A549 (cell line): ENCODE data around the gene NDUFS3. TPM values are rescaled to one million over a fixed set of nuclear protein-coding genes. Genes with fewer than 3 reads are reported as not detected.
A peak's percentile ranks its signal among the peaks of the same experiment; 100 is the strongest.
"Not testable (repeated sequence)": the region's sequence is repeated elsewhere in the genome, so short reads cannot be mapped to it uniquely, and the experiment has no call there.

Source experiments
- ATAC-seq, 2 experiments: fragments of 200-7000 bp in 1 of 2; fragments of >200 bp in 1 of 2; cut with Nextera tagmentation in 1 of 2; cut with Tn5 transposase in 1 of 2; 3 replicates each; pipeline versions ENCODE4 v1.8.0 to v1.9.1; 2018 to 2020; ENCODE audit warnings: mild to moderate bottlenecking in 1 of 2, moderate library complexity in 1 of 2
- CTCF ChIA-PET: fragments of 300-600 bp; sonication (Branson Sonifier 250); formaldehyde crosslinking; extraction: SDS; loops from one replicate; lab custom pipeline; 2021; ENCODE audit warnings: antibody characterized with exemption, inconsistent platforms; lab: Yijun Ruan, JAX
- POLR2A ChIA-PET: fragments of 350-600 bp; formaldehyde crosslinking; extraction: SDS; loops from one replicate; lab custom pipeline; 2021; ENCODE audit warnings: antibody characterized with exemption, inconsistent platforms; lab: Yijun Ruan, JAX
- DNase-seq, 2 experiments: peaks; one replicate each; pipeline versions ENCODE4 v3.0.0 to v3.0.0-alpha.2; 2011 to 2016; ENCODE audit warnings: low read depth in 1 of 2, low spot score in 1 of 2
- FAIRE-seq: peaks from 2 replicates; lab custom pipeline; 2011; peaks lifted over from hg19 to GRCh38; lab: Jason Lieb, UNC
- H3K27ac ChIP-seq, 2 experiments: fragments of >200 bp; sonication (Bioruptor Twin); formaldehyde crosslinking; 3 replicates each; pipeline ENCODE4 v1.5.1; 2016 to 2017
- H3K4me1 ChIP-seq: fragments of >200 bp; sonication (Bioruptor Twin); formaldehyde crosslinking; 3 replicates; pipeline ENCODE4 v1.6.1; 2016
- H3K4me2 ChIP-seq: fragments of >200 bp; sonication (Bioruptor Twin); formaldehyde crosslinking; 3 replicates; pipeline ENCODE4 v1.6.1; 2016
- H3K4me3 ChIP-seq: fragments of >200 bp; sonication (Bioruptor Twin); formaldehyde crosslinking; 3 replicates; pipeline ENCODE4 v1.5.1; 2016
- H3K9me3 ChIP-seq: fragments of >200 bp; sonication (Bioruptor Twin); formaldehyde crosslinking; 3 replicates; pipeline ENCODE4 v1.6.1; 2016
- CEBPB ChIP-seq, 2 experiments: fragments of >200 bp in 1 of 2; sonication (Bioruptor Twin) in 1 of 2; formaldehyde crosslinking in 1 of 2; IDR thresholded peaks; 2 replicates each; pipeline ENCODE4 v1.6.1; 2012 to 2016
- CHD4 ChIP-seq: fragments of 200-600 bp; sonication (generic); IDR thresholded peaks from 2 replicates; pipeline ENCODE4 v1.6.1; 2016; ENCODE audit warnings: antibody characterized with exemption, mild to moderate bottlenecking, borderline replicate concordance
- ESRRA ChIP-seq: fragments of 150-350 bp; IDR thresholded peaks from 2 replicates; pipeline ENCODE4 v1.6.1; 2014; ENCODE audit warnings: mild to moderate bottlenecking, low read length, borderline replicate concordance
- FOSB ChIP-seq: fragments of 250-450 bp; sonication (Bioruptor Pico); IDR thresholded peaks from 2 replicates; pipeline ENCODE4 v1.5.0; 2020; ENCODE audit warnings: mild to moderate bottlenecking, moderate library complexity
- FOXS1 ChIP-seq: fragments of 250-450 bp; sonication (Bioruptor Pico); IDR thresholded peaks from 2 replicates; pipeline ENCODE4 v1.5.0; 2020; ENCODE audit warnings: mild to moderate bottlenecking, moderate library complexity
- GATA3 ChIP-seq: IDR thresholded peaks from 2 replicates; pipeline ENCODE4 v1.6.1; 2012; ENCODE audit warnings: borderline replicate concordance
- HEYL ChIP-seq: fragments of 250-450 bp; sonication (Bioruptor Pico); IDR thresholded peaks from 2 replicates; pipeline ENCODE4 v1.8.0; 2021; ENCODE audit warnings: mild to moderate bottlenecking, moderate library complexity
- HOXB13 ChIP-seq: fragments of 250-450 bp; sonication (Bioruptor Pico); IDR thresholded peaks from 2 replicates; pipeline ENCODE4 v1.5.0; 2020; ENCODE audit warnings: low read depth, mild to moderate bottlenecking, moderate library complexity
- HOXB5 ChIP-seq: fragments of 250-450 bp; sonication (Bioruptor Pico); IDR thresholded peaks from 2 replicates; pipeline ENCODE4 v1.5.0; 2020; ENCODE audit warnings: mild to moderate bottlenecking, moderate library complexity
- KDM1A ChIP-seq: fragments of 200-600 bp; sonication (generic); IDR thresholded peaks from 2 replicates; pipeline ENCODE4 v1.6.1; 2016; ENCODE audit warnings: low read depth, mild to moderate bottlenecking
- MYC ChIP-seq: IDR thresholded peaks from 2 replicates; pipeline ENCODE4 v1.6.1; 2012; ENCODE audit warnings: mild to moderate bottlenecking, inconsistent platforms, low read length, improper control_type of control experiment, borderline replicate concordance
- NFE2L2 ChIP-seq: fragments of 150-350 bp; conservative IDR thresholded peaks from 2 replicates; pipeline ENCODE4 v1.6.1; 2014; ENCODE audit warnings: low read length
- NPAS2 ChIP-seq: fragments of 250-450 bp; sonication (Bioruptor Pico); IDR thresholded peaks from 2 replicates; pipeline ENCODE4 v1.8.0; 2022; ENCODE audit warnings: mild to moderate bottlenecking, moderate library complexity, borderline replicate concordance
- NR3C1 ChIP-seq: fragments of >200 bp; sonication (Bioruptor Twin); formaldehyde crosslinking; IDR thresholded peaks from 3 replicates; pipeline ENCODE4 v1.6.1; 2017
- PHF8 ChIP-seq: fragments of 200-600 bp; sonication (generic); IDR thresholded peaks from 2 replicates; pipeline ENCODE4 v1.6.1; 2016; ENCODE audit warnings: low read depth, mild to moderate bottlenecking, antibody characterized with exemption, moderate library complexity, borderline replicate concordance
- RAD21 ChIP-seq, 2 experiments: fragments of >200 bp in 1 of 2; sonication (Bioruptor Twin) in 1 of 2; formaldehyde crosslinking in 1 of 2; IDR thresholded peaks in 1 of 2; conservative IDR thresholded peaks in 1 of 2; 2 replicates in 1 of 2; 3 replicates in 1 of 2; pipeline ENCODE4 v1.6.1; 2012 to 2018; ENCODE audit warnings: inconsistent platforms in 1 of 2
- RARB ChIP-seq: fragments of 250-450 bp; sonication (Bioruptor Pico); IDR thresholded peaks from 2 replicates; pipeline ENCODE4 v1.8.0; 2021; ENCODE audit warnings: mild to moderate bottlenecking, moderate library complexity
- RCOR1 ChIP-seq: fragments of 150-350 bp; IDR thresholded peaks from 2 replicates; pipeline ENCODE4 v1.6.1; 2014; ENCODE audit warnings: antibody characterized with exemption, low read length, low read depth
- RFX5 ChIP-seq: fragments of 450-650 bp; IDR thresholded peaks from 2 replicates; pipeline ENCODE4 v1.7.1; 2014; ENCODE audit warnings: antibody characterized with exemption, mild to moderate bottlenecking, moderate library complexity
- RNF2 ChIP-seq: fragments of 200-600 bp; sonication (generic); IDR thresholded peaks from 2 replicates; pipeline ENCODE4 v1.6.1; 2016; ENCODE audit warnings: low read depth, mild to moderate bottlenecking, antibody characterized with exemption, moderate library complexity, borderline replicate concordance
- WGBS: methylation state at CpG from one replicate; pipeline ENCODE4 v1.1.6; 2017; ENCODE audit errors: missing lambda C conversion rate; 5-methylcytosine and 5-hydroxymethylcytosine counted together
- polyA plus RNA-seq, 4 experiments: library from polyadenylated mRNA; depleted of rRNA in 3 of 4; stranded (reverse); fragments of >200 nt; fragmentation: RNase III in 1 of 4; extraction: RNeasy Plus Mini Kit Qiagen cat#74134 plus additional on column Dnase treatment in 1 of 4; gene quantifications; 2 replicates in 3 of 4; 3 replicates in 1 of 4; pipeline ENCODE4 v1.2.3, GENCODE V29; 2011 to 2017
- TF ChIP-seq, protein P1 (sequence below): fragments of 150-350 bp; IDR thresholded peaks from 2 replicates; pipeline ENCODE4 v1.6.1; 2014; ENCODE audit warnings: low read depth, mild to moderate bottlenecking, low read length
- TF ChIP-seq, protein P2 (sequence below): fragments of >200 bp; sonication (Bioruptor Twin); formaldehyde crosslinking; IDR thresholded peaks from 2 replicates; pipeline ENCODE4 v1.6.1; 2016

The NDUFS3 gene
- polyA plus RNA-seq, 2 of the 4 experiments (the other 2 are of a cell fraction), result 142 to 156 TPM

DNA sequence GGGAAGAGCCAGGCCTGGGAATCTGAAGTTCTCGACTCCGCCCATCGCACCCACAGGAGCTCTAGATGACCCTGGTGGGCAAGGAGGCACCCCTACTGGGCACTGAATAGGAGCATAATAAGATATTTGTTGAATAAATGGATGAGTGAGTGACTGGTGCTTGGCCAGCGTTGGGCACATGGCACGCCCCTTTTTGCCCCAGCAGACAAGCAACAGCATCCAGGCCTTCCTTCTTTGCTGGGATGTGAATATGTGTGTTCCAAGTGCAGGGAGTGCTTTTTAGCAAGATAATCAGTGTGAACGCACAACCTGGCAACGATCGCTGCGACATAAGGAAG lies 25.5 kb upstream of the NDUFS3 start:
- FAIRE-seq (no peak), ATAC-seq (peak; percentile 68 to 74), DNase-seq (no peak)
- H3K4me1 ChIP-seq, result peaks cover 29% of the 10 kb centered on the region
- H3K4me2 ChIP-seq, result peak overlapping the region; percentile 83
- H3K4me3 ChIP-seq, result peak overlapping the region; percentile 95
- TF ChIP-seq HEYL (no peak), FOSB (CRISPR knock-in tag) (no peak), KDM1A (no peak), NPAS2 (CRISPR knock-in tag) (no peak), RCOR1 (no peak), NFE2L2 (no peak), RFX5 (no peak), CHD4 (no peak), FOXS1 (no peak), NR3C1 (no peak), MYC (no peak), HOXB5 (CRISPR knock-in tag) (no peak), RNF2 (no peak), HOXB13 (no peak), RAD21 (conservative IDR thresholded peaks at IDR 0.05 in 1 of 2, IDR thresholded peaks at IDR 0.05 in 1 of 2) (no peak), CEBPB (IDR thresholded peaks at IDR 0.05) (no peak), PHF8 (no peak)
- ChIA-PET CTCF (interaction anchor here (0.5 to 2.9 kb wide), 19 partner anchors 11 to 107 kb away, joined by 3 to 41 read pairs (median 4); partner anchors contain the start of genes KBTBD4, NDUFS3 and PTPMT1), POLR2A (interaction anchor here (0.7 to 1.5 kb wide), 4 partner anchors 18 to 162 kb away, joined by 3 to 4 read pairs (median 4); partner anchors contain the start of genes AGBL2, KBTBD4 and NDUFS3)
- no peaks in the 10 kb centered on the region for H3K9me3 ChIP-seq
- H3K27ac ChIP-seq, result peak overlapping the region; percentile 94 to 100
- 39% methylated on average over 9 of the region's 9 CpGs for WGBS

DNA sequence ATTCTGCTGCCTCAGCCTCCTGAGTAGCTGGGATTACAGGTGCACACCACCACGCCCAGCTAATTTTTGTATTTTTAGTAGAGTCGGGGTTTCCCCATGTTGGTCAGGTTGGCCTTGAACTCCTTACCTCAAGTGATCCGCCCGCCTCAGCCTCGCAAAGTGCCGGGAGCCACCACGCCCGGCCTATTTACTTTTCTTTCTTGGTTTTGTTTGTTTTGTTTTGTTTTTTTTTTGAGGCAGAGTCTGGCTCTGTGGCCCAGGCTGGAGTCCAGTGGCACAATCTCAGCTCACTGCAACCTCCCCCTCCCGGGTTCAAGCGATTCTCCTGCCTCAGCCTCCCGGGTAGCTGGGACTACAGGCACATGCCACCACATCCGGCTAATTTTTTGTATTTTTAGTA lies 21.9 kb upstream of the NDUFS3 start:
- FAIRE-seq, CTCF ChIA-PET, H3K4me2 ChIP-seq, ATAC-seq, H3K4me1 ChIP-seq, H3K9me3 ChIP-seq, DNase-seq, H3K27ac ChIP-seq, H3K4me3 ChIP-seq: not testable (repeated sequence)
- WGBS, result 79% methylated on average over 12 of the region's 12 CpGs
- POLR2A ChIA-PET, result interaction anchor here (0.6 kb wide), 1 partner anchor 445 kb away, joined by 3 read pairs; no protein-coding TSS in a partner anchor

DNA sequence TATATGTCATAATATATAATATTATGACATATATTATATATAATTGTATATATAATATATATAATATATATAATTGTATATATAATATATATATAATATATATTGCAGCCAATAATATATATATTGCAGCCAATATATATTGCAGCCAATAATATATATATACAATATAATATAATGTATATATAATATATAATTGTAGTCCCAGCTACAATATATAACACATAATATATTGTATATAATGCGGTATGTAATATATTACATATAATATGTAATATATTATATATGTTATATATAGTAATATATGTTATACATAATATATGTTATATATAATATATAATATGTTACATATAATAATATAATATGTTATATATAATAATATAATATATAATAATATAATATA lies 20.2 kb upstream of the NDUFS3 start:
- POLR2A ChIA-PET, result no interaction called here
- ATAC-seq (no peak), DNase-seq (no peak), FAIRE-seq (no peak)
- no peak for TF ChIP-seq GATA3
- TF ChIP-seq, protein P1, sequence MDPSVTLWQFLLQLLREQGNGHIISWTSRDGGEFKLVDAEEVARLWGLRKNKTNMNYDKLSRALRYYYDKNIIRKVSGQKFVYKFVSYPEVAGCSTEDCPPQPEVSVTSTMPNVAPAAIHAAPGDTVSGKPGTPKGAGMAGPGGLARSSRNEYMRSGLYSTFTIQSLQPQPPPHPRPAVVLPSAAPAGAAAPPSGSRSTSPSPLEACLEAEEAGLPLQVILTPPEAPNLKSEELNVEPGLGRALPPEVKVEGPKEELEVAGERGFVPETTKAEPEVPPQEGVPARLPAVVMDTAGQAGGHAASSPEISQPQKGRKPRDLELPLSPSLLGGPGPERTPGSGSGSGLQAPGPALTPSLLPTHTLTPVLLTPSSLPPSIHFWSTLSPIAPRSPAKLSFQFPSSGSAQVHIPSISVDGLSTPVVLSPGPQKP, result no peak
- TF ChIP-seq NFE2L2, result no peak
- TF ChIP-seq MYC, result no peak
- TF ChIP-seq, protein P2, sequence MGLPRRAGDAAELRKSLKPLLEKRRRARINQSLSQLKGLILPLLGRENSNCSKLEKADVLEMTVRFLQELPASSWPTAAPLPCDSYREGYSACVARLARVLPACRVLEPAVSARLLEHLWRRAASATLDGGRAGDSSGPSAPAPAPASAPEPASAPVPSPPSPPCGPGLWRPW, result no peak
- no peak overlapping the region for H3K4me3 ChIP-seq
- CTCF ChIA-PET, result no interaction called here
- H3K27ac ChIP-seq, result no peak overlapping the region
- WGBS, result 44% methylated on average over 1 of the region's 1 CpG
- peaks cover 3% of the 10 kb centered on the region; the same call in 1 of the 3 replicates for H3K4me1 ChIP-seq
- no peak overlapping the region for H3K4me2 ChIP-seq
- H3K9me3 ChIP-seq, result no peaks in the 10 kb centered on the region

DNA sequence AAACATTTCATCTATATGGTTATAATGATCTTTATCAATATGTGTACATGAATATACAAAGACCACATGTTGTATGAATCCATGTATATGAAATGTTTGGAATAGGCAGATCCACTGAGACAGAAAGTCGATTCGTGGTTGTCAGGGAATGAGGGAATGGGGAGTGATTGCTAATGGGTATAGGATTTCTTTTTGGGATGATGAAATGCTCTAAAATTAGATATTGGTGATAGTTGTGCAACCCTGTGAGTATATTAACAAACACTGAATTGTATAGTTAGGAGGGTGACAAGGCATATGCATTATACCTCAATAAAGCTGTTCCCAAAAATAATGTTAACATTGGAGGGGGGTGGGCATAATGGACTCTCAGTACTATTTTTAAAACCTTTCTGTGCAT lies 18.4 kb upstream of the NDUFS3 start:
- Histone ChIP-seq H3K9me3 (no peaks in the 10 kb centered on the region), H3K27ac (no peak overlapping the region), H3K4me1 (peaks cover 8% of the 10 kb centered on the region; the same call in 2 of the 3 replicates), H3K4me3 (no peak overlapping the region), H3K4me2 (no peak overlapping the region)
- DNase-seq (no peak), ATAC-seq (no peak), FAIRE-seq (no peak)
- POLR2A ChIA-PET, result no interaction called here
- no peak for TF ChIP-seq ESRRA
- no peak for TF ChIP-seq RARB (CRISPR knock-in tag)
- 0 out of 4 replicates have a peak, but pooled peaks of 1 of the 2 experiments have one; percentile 16 for TF ChIP-seq CEBPB (IDR thresholded peaks at IDR 0.05)
- CTCF ChIA-PET, result interaction anchor here (0.8 kb wide), 1 partner anchor 11 kb away, joined by 3 read pairs; no protein-coding TSS in a partner anchor
- 85% methylated on average over 2 of the region's 2 CpGs for WGBS

DNA sequence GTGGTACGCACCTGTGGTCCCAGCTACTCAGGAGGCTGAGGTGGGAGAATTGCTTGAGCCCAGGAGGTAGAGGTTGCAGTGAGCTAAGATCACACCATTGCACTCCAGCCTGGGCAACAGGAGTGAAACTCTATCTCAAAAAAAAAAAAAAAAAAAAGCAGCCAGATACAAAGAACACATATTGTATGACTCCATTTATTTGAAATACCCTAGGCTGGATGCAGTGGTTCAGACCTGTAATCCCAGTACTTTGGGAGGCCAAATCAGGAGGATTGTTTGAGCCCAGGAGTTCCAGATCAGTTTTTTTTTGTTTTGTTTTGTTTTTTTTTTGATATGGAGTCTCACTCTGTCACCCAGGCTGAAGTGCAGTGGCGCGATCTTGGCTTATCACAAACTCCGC lies 16.5 kb upstream of the NDUFS3 start:
- not testable (repeated sequence) for ATAC-seq

DNA sequence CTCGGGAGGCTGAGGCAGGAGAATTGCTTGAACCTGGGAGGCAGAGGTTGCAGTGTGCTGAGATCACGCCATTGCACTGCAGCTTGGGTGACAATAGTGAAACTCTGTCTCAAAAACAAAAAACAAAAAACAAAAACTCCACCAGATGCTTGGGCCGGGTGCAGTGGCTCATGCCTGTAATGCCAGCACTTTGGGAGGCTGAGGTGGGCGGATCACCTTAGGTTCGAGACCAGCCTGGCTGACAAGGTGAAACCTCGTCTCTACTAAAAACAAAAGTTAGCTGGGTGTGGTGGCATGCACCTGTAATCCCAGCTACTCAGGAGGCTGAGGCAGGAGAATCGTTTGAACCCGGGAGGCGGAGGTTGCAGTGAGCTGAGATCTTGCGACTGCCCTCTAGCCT lies 14.5 kb upstream of the NDUFS3 start:
- H3K4me2 ChIP-seq, result peak overlapping the region; percentile 98
- peak overlapping the region; percentile 92; the same call in 2 of the 3 replicates for H3K4me3 ChIP-seq
- ChIA-PET CTCF (interaction anchor here (0.5 to 3.4 kb wide), 8 partner anchors 9 to 152 kb away, joined by 3 to 15 read pairs (median 4); partner anchors contain the start of gene CELF1), POLR2A (interaction anchor here (1.9 kb wide), 1 partner anchor 14 kb away, joined by 6 read pairs; the partner anchor contains the start of genes KBTBD4 and NDUFS3)
- WGBS, result 96% methylated on average over 10 of the region's 10 CpGs
- not testable (repeated sequence) for ATAC-seq, H3K9me3 ChIP-seq, FAIRE-seq, DNase-seq
- H3K27ac ChIP-seq, result peak overlapping the region in 1 of 2 experiments; percentile 95; a peak in 2 of 6 replicates
- H3K4me1 ChIP-seq, result peaks cover 17% of the 10 kb centered on the region

More for the DNA sequence above, 16.5 kb upstream of the NDUFS3 start:
- POLR2A ChIA-PET, H3K27ac ChIP-seq, H3K4me2 ChIP-seq, FAIRE-seq, DNase-seq, H3K4me3 ChIP-seq, H3K9me3 ChIP-seq: not testable (repeated sequence)
- H3K4me1 ChIP-seq, result peaks cover 17% of the 10 kb centered on the region
- CTCF ChIA-PET, result interaction anchor here (0.7 kb wide), 2 partner anchors 9 to 27 kb away, joined by 3 to 4 read pairs; no protein-coding TSS in a partner anchor
- 95% methylated on average over 4 of the region's 4 CpGs for WGBS
